Stomach (tissue), 4 donors: ENCODE data around the gene PRODH2.

Experiments
- CTCF ChIP-seq, 7 experiments: fragments of 450-650 bp in 4 of 7; fragments of 200-600 bp in 3 of 7; sonication (generic) in 3 of 7; IDR thresholded peaks; one replicate each; pipeline ENCODE4 v1.5.1; 2016 to 2019; ENCODE audit warnings: antibody characterized with exemption in 7 of 7, control low read depth in 2 of 7, mild to moderate bottlenecking in 1 of 7
- POLR2A ChIP-seq, 4 donors: fragments of 450-650 bp; IDR thresholded peaks; one replicate each; pipeline ENCODE4 v1.6.1; 2016; ENCODE audit warnings: antibody characterized with exemption in 4 of 4, control low read depth in 2 of 4, mild to moderate bottlenecking in 1 of 4, moderate library complexity in 1 of 4

- no peak for TF ChIP-seq POLR2A (IDR thresholded peaks at IDR 0.05)
- TF ChIP-seq CTCF (IDR thresholded peaks at IDR 0.05) = no peak
Observed at GRCh38 chr19:35785339-35785627, 27.4 kb downstream of the PRODH2 start.
